ENCODE measurements around the gene CRYL1. TPM values are rescaled to one million over a fixed set of nuclear protein-coding genes. Genes with fewer than 3 reads are reported as not detected.

Gene CRYL1
- total and polyA plus RNA-seq, 2 of the 4 experiments (the other 2 are of a cell fraction), result 11.7 to 16.4 TPM

GRCh38 chr13:20429682-20430081 lies 96.0 kb downstream of the CRYL1 start:
- ChIA-PET CTCF (no interaction called here), POLR2A (ENCODE audit: unreplicated experiment) (no interaction called here)
- Histone ChIP-seq H3K9me3 (ENCODE audit: control insufficient read depth, insufficient read depth, low read length) (no peaks in the 10 kb centered on the region), H3K79me1 (ENCODE audit: low read depth in 1 of 2, low read length in 2 of 2) (no peaks in the 10 kb centered on the region), H2BK5ac (ENCODE audit: low read depth, low read length, poor library complexity, severe bottlenecking) (no peak overlapping the region), H4K8ac (ENCODE audit: low read depth in 2 of 2, low read length in 2 of 2) (no peak overlapping the region), H4K5ac (ENCODE audit: low read depth, low read length) (no peak overlapping the region), H2BK120ac (ENCODE audit: low read depth, low read length) (no peak overlapping the region), H3K14ac (replicated peaks; ENCODE audit: low read depth, low read length) (no peak overlapping the region), H2BK20ac (ENCODE audit: low read depth, low read length) (no peak overlapping the region), H3K27me3 (ENCODE audit: control insufficient read depth, insufficient read depth, low read length) (peaks cover 5% of the 10 kb centered on the region; the same call in 1 of the 2 replicates), H3K4me3 (ENCODE audit: insufficient read depth, low read depth, low read length) (no peak overlapping the region), H3K23ac (ENCODE audit: low read depth, low read length) (no peak overlapping the region), H3K4me2 (ENCODE audit: low read depth, low read length) (no peak overlapping the region), H4K20me1 (ENCODE audit: insufficient read depth, low read length) (no peaks in the 10 kb centered on the region), H2BK15ac (ENCODE audit: low read depth, low read length) (no peak overlapping the region), H4K91ac (ENCODE audit: insufficient read depth, low read depth, low read length) (no peak overlapping the region), H2AK9ac (replicated peaks; ENCODE audit: low read depth, low read length, poor library complexity) (no peak overlapping the region), H3K27ac (ENCODE audit: insufficient read depth, low read length) (no peak overlapping the region), H3K56ac (ENCODE audit: extremely low read depth, insufficient read depth, low read length) (no peak overlapping the region), H2AK5ac (ENCODE audit: low read depth, low read length) (no peak overlapping the region), H3K4me1 (ENCODE audit: control insufficient read depth, insufficient read depth, low read length) (no peaks in the 10 kb centered on the region), H2AFZ (replicated peaks; ENCODE audit: low read length, poor library complexity) (no peak overlapping the region), H3K9ac (ENCODE audit: low read depth, low read length) (no peak overlapping the region), H3K4ac (ENCODE audit: low read depth, low read length) (no peak overlapping the region), H3K9me1 (ENCODE audit: insufficient read depth, low read length) (no peaks in the 10 kb centered on the region), H3K36me3 (ENCODE audit: control insufficient read depth, insufficient read depth, low read length) (no peaks in the 10 kb centered on the region), H3K18ac (ENCODE audit: low read depth, low read length) (no peak overlapping the region)
- 88% methylated on average over 1 of the region's 9 CpGs; no CpG with 5 or more reads in 1 of the 2 experiments for WGBS, 2 experiments (ENCODE audit: extremely low coverage in 2 of 2, insufficient read length in 1 of 2)
- in situ Hi-C loops (cut with MboI; ENCODE audit: low sequenced_read_pairs) (no loop called here), dilution Hi-C loops (cut with HindIII; ENCODE audit: low sequenced_read_pairs, unreplicated experiment) (no loop called here), intact Hi-C loops (cut with micrococcal nuclease) (no loop called here)
- ATAC-seq (ENCODE audit: low read depth) (no peak), DNase-seq (no peak)
- no peak for TF ChIP-seq CTCF (conservative IDR thresholded peaks at IDR 0.05; ENCODE audit: low read depth, low read length)
- no peak for TF ChIP-seq RCOR1 (IDR thresholded peaks at IDR 0.05; ENCODE audit: insufficient replicate concordance, low read length)
- no peak for TF ChIP-seq BHLHE40 (IDR thresholded peaks at IDR 0.05; ENCODE audit: low read depth, low read length)
- TF ChIP-seq MAFK (IDR thresholded peaks at IDR 0.05; ENCODE audit: low read depth, low read length), result no peak
- TF ChIP-seq POLR2A (IDR thresholded peaks at IDR 0.05; ENCODE audit: low read depth, low read length), result no peak
- TF ChIP-seq MAZ (IDR thresholded peaks at IDR 0.05; ENCODE audit: borderline replicate concordance, low read depth, low read length), result no peak
- TF ChIP-seq RFX5 (IDR thresholded peaks at IDR 0.05; ENCODE audit: low read depth, low read length), result no peak
- TF ChIP-seq CHD1 (IDR thresholded peaks at IDR 0.05; ENCODE audit: low read depth, low read length), result no peak
- TF ChIP-seq CEBPB (IDR thresholded peaks at IDR 0.05; ENCODE audit: low read depth, low read length), result no peak
- no peak for TF ChIP-seq USF2 (IDR thresholded peaks at IDR 0.05; ENCODE audit: low read depth, low read length)
- TF ChIP-seq NFE2L2 (IDR thresholded peaks at IDR 0.05; ENCODE audit: low read depth, low read length), result no peak
- no peak for TF ChIP-seq SMC3 (IDR thresholded peaks at IDR 0.05; ENCODE audit: low read depth, low read length)
- no peak for TF ChIP-seq ELK1 (IDR thresholded peaks at IDR 0.05; ENCODE audit: borderline replicate concordance, low read depth, low read length)
- no peak for TF ChIP-seq MXI1 (IDR thresholded peaks at IDR 0.05; ENCODE audit: borderline replicate concordance, low read depth, low read length)
- TF ChIP-seq FOS (IDR thresholded peaks at IDR 0.05; ENCODE audit: low read depth, low read length), result no peak
- no peak for TF ChIP-seq RAD21 (IDR thresholded peaks at IDR 0.05; ENCODE audit: low read length)
- no TSS peak for BruUV-seq (replicated peaks)
